Hippocampal formation (tissue), 2 donors: ENCODE data around the gene EIF3D.

Experiments used
- DNase-seq, 2 donors: peaks; one replicate each; lab custom pipeline; 2025; lab: John Stamatoyannopoulos, UW

EIF3D gene

DNA sequence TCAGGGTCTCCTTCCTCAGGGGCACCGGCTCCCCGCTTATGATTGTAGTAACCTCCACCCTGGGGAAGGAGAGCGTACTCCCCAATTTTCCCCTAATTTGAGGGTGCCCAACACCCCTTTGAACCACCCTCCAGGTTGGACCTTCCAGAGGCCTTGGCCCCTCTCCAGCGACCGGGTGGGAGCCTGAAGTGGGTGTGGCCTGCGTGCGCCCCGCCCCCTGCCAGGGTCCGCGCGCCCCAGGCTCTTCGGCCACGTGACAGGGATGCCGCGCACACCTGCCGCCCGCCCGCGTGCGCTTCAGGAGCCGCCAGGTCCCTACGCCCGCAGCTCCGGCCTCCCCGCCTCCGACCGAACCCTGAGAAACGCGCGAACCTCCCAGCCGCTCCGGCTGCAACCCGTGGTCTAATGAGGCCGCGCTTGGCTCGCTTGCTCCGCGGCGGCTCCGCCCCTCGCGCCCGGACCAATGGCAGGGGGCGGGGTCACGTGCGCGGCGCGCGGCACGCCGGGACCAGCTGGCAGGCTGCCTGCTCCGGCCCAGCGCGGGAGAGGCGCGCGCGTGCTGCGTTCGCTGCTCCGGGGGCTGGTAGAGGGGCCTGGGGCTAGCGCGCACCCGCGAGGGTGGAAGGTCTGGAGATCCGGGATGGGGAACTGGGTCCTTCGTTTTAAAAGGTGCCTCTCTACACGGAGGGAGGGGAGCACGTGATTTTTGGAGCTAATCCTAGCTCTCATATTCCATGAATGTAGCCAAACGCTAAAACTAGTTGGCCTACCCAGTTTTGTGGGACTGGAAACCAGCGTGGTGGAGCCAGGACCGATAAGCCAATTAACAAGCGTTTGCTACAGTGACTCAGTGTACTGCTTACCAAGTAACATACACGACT is 22.1 kb downstream of the EIF3D start, which contains the start of gene FOXRED2:
Gene FOXRED2 (minus strand): TSS at position 404 of the 881 bp plus-strand sequence. CDS start 618 bp downstream, outside the sequence.
- DNase-seq, result peak; percentile 79 to 80

- no peak for DNase-seq
Observed at GRCh38 chr22:36505998-36506635, 22.8 kb downstream of the EIF3D start.

- no peak for DNase-seq
Observed at GRCh38 chr22:36497910-36498665, 30.9 kb downstream of the EIF3D start.

DNA sequence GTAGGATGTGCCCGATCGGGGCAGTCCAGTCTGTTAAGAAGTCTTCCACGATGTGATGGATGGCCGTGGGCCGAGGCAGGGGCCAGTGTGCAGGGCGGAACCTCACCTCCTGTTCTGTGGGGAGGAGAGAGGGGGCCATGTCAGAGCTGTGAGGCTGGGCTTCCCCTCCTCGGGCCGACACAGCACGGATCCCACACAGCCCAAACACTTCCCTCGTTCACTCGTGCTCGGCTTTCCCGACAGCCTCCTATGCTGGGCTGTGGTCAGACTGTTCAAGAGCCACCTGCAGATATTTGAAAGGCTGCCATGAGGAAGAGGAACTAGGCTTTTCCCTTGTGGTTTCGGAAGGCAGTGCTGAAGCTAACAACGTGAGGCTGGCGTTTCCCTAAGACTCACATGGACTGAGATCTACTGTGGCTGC is 35.3 kb downstream of the EIF3D start:
- DNase-seq, result peak in 1 of 2 donors; percentile 45

GRCh38 chr22:36492109-36492508 is 36.9 kb downstream of the EIF3D start:
- DNase-seq, result no peak

DNA sequence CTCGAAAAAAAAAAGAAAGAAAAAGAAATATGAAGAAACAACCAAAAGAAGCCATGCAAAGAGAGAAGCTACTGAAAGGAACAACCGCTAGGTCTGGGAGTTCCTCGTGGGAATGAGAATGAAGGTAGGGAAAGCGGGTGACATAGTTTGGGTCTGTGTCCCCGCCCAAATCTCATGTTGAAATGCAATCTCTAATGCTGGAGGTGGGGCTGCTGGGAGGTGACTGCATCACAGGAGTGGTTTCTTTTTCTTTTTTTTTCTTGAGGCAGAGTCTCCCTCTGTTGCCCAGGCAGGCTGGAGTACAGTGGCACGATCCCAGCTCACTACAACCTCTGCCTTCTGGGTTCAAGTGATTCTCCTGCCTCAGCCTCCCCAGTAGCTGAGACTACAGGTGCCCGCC is 37.8 kb downstream of the EIF3D start:
- no peak for DNase-seq

GRCh38 chr22:36486619-36487384 is 42.2 kb downstream of the EIF3D start:
- no peak for DNase-seq

DNA sequence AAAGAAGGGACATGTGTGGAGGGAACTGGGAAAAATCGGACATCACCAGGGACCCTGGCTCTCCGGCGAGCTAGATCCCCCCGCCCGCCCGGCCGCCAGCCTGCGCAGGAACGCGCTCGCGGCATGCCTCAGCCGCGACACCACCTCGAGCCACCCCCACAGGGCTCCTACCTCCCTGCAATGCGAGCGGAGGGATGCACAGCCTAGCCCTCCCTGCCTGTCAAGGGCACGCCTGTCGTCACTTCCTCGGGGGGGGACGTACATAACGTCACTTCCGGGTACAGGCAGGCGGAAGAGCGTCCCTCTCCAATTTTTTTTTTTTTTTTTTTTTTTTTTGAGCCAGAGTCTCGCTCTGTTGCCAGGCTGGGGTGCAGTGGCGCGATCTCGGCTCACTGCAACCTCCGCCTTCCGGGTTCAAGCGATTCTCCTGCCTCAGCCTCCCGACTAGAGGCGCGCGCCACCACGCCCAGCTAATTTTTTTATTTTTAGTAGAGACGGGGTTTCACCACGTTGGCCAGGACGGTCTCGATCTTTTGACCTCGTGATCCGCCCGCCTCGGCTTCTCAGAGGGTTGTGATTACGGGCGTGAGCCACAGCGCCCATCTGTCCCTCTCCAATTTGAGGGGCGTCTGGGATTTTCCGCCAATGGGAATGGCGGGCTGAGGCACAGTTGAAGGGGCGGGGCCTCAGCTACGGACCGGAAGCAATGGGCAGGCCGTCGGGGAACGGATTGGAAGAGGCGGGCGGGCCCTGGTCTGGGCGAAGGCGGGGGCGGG is 47.4 kb downstream of the EIF3D start, which contains the start of gene TXN2:
Gene TXN2 (minus strand): TSS at position 248 of the 776 bp plus-strand sequence. CDS start 803 bp downstream, outside the sequence.
- peak; percentile 96 for DNase-seq

GRCh38 chr22:36480941-36481392 is 48.0 kb downstream of the EIF3D start:
- no peak for DNase-seq

- no peak for DNase-seq
Observed at GRCh38 chr22:36478966-36479365, 50.0 kb downstream of the EIF3D start.

GRCh38 chr22:36475341-36475740 is 53.6 kb downstream of the EIF3D start:
- DNase-seq, result no peak

DNA sequence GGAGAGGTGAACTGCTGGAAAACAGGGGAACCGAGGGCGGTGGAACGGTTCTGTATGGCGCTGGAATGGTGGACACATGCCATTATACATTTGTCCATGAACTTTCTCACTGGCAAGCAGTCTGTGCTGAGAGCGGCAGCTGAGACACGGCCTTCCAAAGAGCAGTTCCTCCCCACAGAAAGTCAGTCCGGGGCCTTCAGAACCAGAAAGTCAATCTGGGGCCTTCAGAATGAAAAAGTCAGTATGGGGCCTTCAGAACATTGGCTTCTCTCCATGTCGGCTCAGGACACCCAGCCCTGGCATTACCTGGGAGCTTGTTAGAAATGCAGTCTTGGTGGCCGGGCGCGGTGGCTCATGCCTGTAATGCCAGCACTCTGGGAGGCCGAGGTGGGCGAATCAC is 56.3 kb downstream of the EIF3D start:
- DNase-seq, result no peak

GRCh38 chr22:36471341-36471821 is 57.6 kb downstream of the EIF3D start:
- DNase-seq, result no peak

DNA sequence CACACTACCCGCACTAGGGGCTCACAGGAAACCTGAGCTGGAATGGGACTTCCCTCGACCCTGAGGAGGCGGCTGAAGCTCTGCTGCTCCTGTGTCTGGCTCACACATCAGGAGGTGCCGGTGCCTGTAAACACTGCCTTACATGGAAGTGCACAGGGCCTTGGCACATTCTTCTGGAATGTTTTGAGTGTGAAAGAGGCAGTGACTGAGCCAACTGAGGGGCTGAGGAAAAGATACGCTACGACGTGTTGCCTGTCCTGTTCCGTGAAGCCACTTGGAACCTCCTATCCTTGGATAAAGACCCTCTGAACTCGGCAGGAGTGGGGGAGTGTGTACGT is 58.0 kb downstream of the EIF3D start:
- DNase-seq, result no peak

- peak; percentile 80 to 84 for DNase-seq
Observed at GRCh38 chr22:36470162-36470993, 58.6 kb downstream of the EIF3D start.

DNA sequence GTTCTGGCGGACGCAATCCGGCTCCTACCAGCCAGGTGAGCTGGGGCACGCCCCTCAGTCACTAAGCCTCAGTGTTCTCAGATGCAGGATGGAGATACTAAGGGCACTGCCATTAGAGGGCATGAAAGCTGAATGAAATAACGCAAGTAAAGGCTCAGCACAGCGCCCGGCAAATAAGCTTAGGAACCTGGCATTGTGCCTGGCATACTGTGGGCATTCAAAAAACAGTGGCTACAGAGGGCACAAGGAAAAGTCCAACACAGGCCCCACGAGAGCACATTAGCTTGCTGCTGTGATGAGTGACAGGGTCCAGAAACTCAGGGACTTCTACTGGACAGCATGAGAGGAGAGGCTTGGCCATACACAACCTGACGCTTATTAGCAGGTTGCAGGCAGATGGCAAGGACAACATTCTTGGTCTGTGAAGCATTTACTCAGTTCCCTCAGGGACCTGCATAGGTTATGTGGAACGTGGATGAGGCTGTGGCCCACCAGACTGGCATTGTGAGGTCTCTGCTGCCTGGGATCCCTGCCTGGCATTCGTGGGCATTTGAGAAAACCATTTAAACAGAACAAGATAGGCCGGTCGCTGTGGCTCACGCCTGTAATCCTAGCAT is 59.8 kb downstream of the EIF3D start:
- DNase-seq, result no peak

DNA sequence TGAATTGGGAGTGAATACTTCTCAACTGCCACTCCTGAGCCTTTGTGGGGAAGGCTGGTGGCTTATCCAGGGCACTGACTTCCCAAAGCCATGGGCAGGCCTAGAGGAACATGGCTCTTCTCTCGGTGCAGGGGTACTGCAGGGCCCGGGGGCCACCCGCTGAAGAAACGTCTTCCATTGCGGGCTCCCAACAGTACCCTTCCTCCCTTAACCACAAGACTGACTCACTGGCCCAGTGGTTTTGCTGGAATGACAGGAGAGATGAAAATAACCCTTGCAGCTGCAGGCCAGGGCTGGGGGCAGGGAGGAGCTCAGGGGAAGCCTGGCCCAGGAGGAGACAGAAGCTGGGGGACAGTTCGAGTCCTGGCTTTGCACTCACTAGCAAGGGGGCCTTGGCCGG is 61.0 kb downstream of the EIF3D start:
- no peak for DNase-seq

DNA sequence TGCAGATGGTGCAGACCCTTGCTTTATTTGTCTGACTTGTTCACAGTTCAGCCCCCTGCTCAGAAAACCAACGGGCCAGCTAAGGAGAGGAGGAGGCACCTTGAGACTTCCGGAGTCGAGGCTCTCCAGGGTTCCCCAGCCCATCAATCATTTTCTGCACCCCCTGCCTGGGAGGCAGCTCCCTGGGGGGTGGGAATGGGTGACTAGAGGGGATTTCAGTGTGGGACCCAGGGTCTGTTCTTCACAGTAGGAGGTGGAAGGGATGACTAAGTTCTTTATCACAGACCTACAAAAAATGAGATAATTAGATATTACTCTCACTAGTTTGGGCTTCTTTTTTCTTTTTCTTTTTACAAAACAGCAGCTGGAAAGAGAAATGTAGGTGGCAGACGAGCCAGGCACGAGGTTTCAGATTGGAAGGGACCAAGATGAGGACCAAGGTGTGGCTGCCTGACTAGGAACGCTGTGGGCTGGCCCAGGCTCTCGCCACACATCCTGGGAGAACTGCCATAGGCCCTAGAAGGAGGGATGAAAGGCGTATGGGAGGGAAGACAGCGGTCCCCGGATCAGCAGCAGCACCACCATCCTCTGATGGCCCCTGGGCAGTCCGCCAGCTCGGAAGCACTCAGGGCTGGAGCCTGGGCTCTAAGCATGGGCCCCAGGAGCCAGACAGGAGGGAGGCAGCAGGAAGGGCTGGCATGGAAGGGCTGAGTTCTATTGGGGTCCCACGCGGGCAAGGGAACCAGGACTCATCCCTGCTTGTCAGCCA is 61.7 kb downstream of the EIF3D start:
- no peak for DNase-seq
